Measurements from ENCODE around the gene ZNF516.
A peak's percentile ranks its signal among the peaks of the same experiment; 100 is the strongest.

Gene ZNF516

DNA sequence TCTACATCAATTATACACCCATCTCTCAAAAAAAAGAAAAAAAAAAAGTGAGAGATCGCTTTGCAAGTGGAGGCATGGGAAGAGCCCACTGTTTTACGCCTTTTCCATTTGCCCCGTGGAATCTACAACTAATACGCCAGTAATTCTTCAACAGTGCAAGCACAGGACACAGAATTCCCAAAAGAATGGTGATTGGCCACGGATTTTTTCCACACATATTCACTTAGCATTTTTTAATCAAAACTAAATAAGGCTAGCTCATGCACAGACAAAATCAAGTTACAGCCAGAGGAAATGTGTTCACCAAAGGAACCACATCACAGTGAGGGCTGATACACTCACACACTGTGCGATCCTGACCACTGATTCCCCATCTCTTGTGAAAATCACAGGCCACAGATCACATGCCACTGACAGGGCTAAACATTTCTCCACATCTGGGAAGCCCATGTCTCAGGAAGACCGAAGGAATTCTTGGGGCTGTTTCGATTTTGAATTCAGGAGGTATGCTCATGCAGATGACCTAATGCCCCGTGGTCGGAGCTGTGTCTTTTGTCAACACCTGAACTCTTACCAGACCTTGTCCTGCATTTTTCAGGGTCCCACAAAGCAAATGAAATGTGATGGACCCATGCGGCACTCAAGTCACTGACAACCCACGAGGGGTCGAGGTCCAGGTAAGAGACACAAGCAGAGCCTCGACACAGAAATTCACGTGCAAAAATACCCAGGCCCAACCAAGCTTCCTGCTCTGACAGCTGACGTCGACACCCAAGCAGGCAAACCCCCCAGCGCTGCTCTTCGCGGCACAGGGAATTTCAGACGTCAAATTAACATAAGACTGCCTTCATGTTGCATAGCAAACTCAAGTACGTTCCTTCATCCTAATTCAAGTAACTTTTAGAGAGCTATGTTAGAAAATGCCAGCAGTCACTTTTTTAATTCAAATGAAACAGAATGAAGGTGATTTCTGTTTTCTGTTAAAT lies 69.6 kb downstream of the ZNF516 start:
- DNase-seq, result no peak

DNA sequence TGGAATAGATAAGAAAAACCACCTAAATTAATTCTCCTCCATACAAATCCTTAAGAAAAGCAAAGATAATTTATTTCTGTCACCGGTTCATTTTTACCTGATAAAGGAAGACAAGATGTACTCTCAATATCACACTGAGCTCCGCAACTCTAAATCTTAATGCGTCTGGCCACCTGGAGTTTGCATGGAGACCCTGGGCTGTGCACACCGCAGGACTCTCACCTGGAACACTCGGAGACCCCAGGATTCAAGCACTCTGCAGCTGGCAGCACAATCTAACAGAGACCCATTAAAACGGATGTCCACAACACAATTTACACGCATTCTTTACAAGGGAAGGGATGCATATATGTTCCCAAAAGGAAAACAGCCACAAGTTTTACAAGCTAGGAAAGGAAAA lies 72.2 kb downstream of the ZNF516 start:
- DNase-seq, result no peak

DNA sequence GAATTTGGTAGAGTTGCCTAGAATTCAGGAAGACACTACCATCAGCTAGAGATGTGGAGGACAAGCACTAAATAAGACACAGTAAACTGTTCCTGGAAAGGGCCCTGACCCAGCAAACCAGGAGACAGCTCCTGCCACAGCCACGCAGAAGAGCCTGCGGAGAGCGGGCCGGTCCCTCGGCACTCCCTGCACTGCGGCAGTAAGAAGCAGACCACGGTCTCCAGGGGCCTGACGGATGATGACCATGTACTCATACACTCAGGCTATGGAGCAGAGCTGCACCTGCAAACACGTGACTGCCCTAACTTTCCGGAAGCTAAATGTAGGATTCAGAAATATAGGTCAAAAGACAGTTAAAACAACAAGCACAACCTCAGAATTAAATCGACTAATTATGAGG lies 72.9 kb downstream of the ZNF516 start:
- no peak for DNase-seq

DNA sequence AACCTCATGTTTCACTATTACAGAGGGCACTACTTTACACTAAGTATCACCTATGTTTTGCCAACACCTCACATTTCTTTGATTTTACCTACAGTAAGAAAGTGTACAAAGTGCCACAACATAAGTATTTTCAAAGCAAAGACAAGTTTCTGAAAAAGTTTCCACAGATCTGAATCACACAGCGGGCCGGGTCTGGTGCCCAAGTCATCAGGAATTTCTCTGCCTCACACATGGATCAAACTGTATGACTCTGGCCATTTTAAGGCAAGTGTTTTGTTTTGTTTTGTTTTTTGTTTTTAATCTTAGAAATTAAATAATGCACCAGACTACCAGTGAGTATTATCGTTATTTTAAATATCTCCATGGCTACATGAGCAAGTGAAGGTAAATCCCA lies 73.4 kb downstream of the ZNF516 start:
- no peak for DNase-seq

DNA sequence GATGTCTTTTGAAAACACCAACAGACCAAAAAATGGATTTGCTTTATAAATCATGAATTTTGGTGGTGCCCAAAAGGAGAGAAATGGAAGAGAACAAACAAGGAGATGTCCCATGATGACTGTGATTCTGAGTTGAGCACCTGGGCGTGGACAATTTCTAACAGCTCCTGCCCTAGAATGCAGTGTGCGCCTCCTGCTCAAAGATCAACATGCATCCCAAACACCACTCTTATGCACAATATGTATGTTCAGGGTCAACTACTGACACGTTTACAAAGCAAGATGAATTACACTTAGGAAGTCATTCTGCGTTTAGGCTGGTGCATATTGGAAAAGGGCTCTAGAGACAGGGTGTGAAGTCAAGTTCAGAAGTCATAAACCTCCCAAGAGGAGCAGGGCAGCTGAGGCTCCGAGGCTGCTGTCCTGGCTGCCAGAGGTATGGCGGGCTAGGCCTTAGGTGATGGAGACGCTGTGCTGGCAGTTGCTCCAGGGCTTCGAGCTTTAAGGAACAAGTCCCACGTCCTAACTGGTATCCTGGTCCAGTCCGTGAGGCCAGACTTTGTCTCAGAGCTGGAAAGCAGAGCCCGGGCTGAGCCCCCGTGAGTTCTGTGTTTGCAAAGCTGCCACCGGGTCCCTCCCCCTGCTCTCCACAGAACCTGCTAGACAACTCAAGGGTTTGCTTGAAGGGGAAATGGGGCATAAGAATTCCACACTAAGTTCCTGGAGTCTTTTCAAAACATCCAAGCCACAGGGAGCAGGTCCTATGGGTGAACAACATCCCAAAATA lies 74.0 kb downstream of the ZNF516 start:
- DNase-seq, result no peak

DNA sequence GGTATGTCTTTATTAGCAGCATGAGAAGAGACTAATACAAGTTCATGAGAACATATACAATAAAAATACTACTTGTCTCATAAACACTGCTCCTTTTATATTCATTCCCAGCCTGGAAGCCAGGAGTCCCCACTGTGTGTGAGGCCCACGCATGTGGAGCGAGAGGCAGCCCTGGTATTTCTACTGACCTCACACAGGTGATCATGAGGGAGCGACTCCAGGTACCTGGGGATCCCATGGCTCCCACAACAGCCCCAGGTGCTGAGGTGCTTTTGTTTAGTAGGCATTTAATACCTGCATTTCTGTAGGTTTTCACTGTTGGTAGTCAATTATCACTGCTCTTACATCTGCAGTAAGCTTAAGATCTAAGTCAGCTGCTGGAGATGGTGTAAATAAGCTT lies 75.2 kb downstream of the ZNF516 start:
- DNase-seq, result no peak

DNA sequence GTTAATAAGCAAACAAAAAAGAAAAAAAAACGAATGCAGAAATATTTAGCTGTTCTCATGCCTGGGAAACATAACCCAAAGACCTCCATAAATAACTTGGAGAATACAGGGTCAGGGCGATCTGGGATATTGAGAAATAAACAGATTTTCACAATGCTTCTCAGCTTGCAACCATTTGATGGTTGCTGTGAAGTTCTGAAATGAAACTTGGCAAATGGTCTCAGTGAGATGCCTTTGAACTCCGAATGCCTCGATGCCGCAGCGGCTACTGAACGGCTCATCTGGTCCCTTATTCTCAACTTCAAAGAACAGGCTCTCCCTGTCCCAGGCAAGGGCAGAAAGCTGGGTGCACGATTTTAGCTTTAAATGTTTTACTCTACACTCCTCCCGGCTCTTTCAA lies 78.1 kb downstream of the ZNF516 start:
- no peak for DNase-seq

DNA sequence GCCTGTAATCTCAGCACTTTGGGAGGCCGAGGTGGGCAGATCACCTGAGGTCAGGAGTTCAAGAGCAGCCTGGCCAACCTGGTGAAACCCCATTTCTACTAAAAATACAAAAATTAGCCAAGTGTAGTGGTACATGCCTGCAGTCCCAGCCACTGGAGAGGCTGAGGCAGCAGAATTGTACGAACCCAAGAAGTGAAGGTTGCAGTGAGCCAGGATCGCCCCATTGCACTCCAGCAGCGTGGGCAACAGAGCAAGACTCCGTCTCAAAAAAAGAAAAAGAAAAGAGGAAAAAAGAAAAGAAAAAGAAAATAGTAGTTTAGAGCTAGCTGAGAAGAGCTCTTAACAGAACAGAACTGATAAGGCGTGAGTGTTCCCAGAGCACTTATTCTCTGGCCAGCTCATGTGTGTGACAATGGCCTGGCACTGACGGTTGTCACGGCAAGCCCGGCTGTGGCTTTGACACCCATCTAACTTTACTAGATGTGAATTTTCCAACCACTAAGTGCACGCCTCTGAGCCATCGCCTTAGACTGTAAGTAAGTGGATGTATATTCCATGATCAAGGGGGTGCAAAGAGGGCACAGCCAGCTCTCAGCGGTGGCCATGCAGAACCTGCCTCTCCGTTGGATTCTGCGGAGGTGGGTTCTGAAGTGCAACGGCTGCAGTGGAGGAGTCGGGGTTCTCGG lies 80.0 kb downstream of the ZNF516 start:
- DNase-seq, result no peak

DNA sequence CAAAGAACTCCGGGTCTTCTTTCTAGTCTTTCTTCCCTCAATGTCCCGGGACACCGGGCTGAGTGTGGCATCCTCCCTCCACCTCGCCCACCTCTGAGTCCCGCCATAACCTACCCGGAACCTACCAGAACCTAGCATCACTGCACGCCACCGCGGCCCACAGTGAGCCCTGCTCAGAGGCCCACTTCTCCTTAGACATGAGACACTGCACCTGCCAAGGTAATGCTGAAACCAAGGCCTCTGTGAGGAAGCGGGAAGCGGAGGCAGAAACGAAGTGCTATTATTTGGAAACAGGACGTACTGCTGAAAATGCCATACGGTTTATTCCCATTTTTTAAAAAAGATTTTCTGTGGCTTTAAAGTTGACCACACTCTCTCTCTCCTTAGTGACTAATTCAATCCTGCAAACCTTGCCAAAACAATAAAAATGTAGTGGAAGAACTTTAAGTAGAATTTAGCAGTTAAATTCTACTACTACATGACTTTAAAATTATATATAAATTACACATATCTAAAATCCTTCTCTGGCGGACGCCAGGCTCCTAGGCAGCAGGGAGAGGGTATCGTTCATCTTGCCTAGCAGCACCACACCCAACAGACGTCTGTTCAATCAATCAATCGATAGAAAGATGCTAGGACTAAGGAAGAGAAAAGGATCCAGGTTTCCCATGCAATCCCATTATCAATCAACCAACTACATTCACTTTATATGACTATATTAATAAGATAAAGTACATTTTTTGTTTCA lies 82.0 kb downstream of the ZNF516 start:
- no peak for DNase-seq

DNA sequence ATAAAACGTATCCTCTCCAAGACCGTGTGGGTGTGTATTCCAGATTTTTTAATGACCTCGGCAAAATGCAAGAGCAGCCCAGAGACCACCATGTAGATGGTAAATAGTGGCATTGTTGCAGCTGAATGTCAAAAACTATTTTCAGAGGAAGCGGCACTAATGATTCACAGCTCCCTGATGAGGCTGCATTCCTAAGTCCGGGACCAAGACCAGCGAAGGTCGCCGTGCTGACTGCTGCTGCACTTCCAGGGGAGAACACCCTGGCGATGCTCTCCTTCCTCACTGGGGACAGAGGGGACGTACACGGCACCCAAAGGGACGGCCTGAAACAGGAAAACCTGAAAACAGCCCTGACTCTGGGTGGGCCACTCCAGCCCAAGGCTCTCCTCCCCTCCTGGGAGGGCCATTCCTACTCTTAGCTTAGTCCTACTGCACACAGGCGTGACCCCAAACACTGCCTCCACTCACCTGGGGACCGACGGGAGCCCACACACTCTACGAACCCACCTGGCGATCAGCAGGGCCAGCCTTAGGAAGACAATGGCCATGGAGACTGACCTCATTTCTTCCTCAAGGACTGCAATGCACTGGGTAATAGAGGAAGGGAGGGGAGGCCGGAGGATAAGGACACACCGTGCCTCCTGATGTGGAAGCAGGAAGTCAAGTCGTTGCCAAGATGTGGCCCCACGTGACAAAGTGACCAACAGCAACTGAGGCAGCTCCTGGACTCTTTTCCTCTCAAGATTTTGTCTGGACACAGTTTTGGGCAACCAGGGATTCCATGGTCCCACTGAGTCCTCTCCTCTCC lies 82.8 kb downstream of the ZNF516 start:
- no peak for DNase-seq

DNA sequence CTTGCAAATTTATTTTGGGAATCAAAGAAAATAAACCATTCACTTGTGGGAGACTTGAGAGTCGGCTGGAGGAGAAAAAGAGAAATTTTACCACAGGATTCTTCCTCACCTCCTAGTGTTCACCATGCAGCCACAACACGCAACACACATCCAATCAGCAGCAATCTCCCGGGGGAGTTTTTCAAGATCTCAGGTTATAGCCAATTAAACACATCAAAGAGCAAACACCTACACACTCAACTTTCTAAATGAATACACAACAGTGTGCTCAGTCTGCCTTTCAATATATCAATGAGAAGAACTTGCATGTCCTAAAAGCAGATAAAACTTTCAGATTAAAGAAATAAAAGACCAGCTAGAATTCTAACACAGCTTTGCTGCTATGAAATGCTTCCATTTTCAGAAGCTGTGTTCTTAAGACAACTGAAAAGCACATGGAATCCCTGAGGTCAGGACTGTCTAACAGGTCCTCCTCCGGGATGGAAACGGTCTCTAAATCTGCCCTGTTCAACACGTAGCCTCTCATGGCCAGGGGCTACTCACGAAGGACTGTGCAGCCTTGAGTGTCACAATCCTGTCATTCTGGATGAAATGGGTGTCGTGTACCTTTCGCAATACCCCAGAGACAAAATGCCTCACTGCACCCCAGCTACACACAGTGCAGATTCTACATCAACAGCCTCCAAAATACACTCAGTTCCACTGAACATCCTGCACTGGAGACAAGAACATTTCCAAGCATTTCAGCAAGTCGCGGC lies 84.2 kb downstream of the ZNF516 start:
- no peak for DNase-seq

DNA sequence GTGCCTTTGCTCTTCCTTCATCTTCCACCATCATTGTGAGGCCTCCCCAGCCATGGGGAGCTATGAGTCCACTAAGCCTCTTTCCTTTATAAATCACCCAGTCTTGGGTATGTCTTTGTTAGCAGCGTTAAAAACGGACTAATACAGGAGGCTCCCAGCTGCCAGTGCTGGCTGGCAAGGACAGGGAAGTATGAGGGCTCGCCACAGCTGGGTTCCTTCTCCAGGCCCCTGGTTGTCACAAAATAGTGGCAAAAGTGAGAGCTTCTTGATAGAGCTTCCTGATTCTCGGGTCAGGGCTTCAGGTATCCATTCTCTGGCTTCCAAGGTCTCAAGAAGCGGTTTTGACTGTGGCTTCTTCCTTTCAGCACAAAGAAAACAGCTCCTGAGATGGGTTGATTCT lies 85.0 kb downstream of the ZNF516 start:
- no peak for DNase-seq

DNA sequence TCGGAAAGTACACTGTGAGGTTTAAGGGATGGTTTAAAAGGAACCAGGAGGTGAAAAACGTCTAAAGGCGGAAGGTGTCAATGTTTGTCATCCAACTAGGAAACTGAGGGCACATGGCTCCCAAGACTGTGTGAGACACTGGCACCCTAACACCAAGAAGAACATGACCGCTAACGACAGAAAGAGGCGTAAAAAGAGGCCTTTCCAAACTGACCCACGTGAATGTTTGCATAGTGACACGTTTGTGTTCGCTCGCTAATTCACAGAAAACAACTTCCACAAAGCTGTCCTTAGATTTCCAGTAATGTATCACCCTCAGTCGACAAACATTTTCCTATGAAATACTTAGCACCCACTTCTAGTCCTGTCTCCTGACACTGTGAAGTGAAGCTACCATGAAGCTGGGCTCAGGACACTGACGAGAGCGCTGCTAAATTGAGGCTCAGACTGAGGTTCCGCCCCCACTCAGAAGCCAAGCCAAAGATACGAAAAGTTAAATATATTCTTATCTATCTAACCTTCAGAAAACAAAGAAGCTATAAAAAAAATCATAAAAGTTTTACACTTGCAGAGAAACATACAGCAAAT lies 86.5 kb downstream of the ZNF516 start:
- DNase-seq, result no peak

DNA sequence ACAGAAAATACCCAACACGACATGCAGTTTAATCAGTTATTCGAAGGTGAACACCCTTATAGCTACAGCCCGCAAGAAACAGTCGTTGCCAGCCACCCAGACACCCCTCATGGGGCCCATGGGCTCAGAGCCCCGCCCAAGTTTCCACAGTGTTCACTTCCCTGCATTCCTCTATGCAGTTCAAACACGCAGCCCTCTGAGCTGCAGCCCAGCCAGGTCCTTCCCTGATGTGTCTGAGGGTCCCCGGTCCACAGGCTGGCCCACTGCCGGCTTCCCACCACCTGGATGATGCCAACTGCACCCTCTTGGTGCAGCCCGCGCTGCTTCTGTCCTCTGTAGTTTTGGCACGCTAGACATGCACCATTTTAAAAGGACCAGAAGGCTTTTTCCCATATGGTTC lies 87.4 kb downstream of the ZNF516 start:
- DNase-seq, result no peak

DNA sequence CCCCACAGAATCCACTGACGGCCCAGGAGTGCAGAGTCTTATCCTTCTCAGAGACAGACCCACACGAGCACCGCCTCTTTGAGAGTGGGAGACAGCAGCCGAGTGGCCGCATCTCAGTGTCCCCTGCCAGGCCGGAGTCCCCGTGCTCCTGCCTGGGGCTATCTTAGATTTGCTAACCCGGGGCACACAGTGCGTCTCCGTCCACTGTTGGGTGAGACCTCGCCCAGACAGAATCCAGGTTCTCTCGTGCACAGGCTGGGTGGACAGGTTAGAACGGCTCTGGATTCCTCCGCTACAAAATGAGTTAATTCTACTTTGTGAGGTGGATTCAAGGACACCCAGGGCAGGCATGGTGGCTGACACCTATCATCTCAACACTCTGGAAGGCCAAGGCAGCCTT lies 88.3 kb downstream of the ZNF516 start:
- DNase-seq, result no peak

DNA sequence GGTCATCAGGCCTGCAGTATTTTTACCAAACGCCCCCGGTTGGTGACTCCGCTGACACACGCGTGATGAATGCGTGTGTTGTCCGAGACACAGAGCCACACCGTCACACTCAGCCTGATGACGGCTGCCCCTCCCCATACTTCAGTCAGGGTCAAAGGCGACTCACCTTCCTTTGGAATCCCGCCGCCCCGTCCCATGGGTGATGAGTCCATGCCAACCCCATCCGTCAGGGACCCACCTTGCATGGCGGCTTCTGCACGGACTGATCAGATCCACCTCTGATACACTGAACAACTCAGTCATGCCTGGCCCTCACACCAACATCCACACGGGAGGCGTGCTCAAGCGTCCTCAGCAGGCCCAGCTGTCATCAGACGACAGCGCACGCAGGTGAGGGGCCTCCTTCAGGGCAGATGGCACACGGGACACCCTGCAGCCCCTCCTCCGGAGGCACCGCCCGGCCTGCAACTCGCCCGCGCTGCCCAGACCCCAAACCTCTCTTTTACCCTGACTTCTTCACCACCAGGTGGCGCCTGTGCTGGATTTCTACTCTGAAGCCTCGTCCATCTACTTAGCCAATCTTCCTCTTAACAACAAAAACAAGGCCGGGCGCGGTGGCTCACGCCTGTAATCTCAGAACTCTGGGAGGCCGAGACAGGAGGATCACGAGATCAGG lies 89.2 kb downstream of the ZNF516 start:
- peak in 7 of 56 donors; percentile 22 to 63 (median 41) for DNase-seq

DNA sequence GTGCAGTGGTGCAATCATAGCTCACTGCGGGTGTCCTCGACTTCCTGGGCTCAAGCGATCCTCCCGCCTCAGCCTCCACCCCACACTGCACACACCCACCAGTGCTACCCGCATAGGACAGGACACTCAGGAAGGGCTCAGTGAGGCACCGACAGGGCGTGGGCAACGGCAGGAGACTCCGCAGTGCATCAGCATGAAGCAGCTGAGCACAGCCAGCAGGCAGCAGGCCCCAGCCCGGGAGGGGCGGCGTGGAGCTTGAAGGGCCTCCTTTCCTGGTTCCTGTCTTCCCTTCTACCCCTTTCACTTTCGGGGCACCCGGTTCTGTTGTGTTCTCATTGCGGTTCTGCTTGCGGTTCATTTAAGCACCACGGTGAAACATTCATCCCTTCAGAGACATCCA lies 89.8 kb downstream of the ZNF516 start:
- no peak for DNase-seq

DNA sequence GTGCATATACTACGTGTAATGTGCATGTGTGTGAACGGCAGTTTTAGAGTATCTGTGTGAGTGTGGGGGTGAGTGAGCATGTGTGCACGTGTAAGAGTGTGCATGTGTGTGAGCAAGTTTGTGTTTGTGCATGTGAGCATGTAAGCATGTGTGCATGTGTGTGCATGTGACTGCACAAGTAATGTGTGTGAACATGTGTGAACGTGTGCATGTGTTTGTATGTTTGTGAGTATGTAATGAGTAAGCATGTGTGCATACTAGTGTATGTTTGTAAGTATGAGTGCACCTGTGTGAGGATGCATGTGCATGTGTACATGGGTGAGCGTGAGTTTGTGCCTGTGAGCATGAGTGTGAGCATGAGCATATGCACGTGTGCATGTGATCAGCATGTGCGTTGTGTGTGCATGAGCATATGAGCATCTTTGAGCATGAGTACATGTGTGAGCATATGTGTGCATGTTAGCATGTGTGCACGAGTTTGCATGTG lies 90.7 kb downstream of the ZNF516 start:
- no peak for DNase-seq

All from amygdala (tissue), 56 donors.